PC-3 (cell line): ENCODE data around the gene LIN7A. TPM values are rescaled to one million over a fixed set of nuclear protein-coding genes. Genes with fewer than 3 reads are reported as not detected.

Experiments
- ATAC-seq: fragments of 200-7000 bp; cut with Tn5 transposase; 2 replicates; pipeline ENCODE4 v1.9.1; 2020; ENCODE audit warnings: mild to moderate bottlenecking, moderate library complexity
- BruUV-seq: library from RNA; stranded (reverse); fragments of 400-500 nt; replicated peaks from 2 replicates; lab custom pipeline; 2021; lab: Mats Ljungman, UMichigan
- CTCF ChIA-PET: fragments of 300-600 bp; sonication (Branson Sonifier 250); formaldehyde crosslinking; loops from one replicate; lab custom pipeline; 2022; ENCODE audit warnings: antibody characterized with exemption; lab: Charles Lee
- POLR2A ChIA-PET: fragments of 300-600 bp; sonication (Branson Sonifier 250); formaldehyde crosslinking; loops from one replicate; lab custom pipeline; 2022; ENCODE audit warnings: antibody characterized with exemption; ENCODE audit not compliant: unreplicated experiment; lab: Charles Lee
- DNase-seq: peaks from one replicate; pipeline ENCODE4 v3.0.0-alpha.2; 2015
- H2AFZ ChIP-seq: fragments of 300-600 bp; sonication (generic); 2 replicates; pipeline ENCODE4 v1.6.0; 2016; ENCODE audit warnings: antibody characterized with exemption, low read length
- H3F3A ChIP-seq: fragments of 300-600 bp; sonication (generic); one replicate; pipeline ENCODE4 v1.6.0; 2017; ENCODE audit warnings: antibody characterized with exemption, low read length, control low read depth, mild to moderate bottlenecking; ENCODE audit not compliant: unreplicated experiment
- H3K27ac ChIP-seq: fragments of 300-600 bp; sonication (generic); 2 replicates; pipeline ENCODE4 v1.5.1; 2016; ENCODE audit warnings: mild to moderate bottlenecking, low read length
- H3K27me3 ChIP-seq: fragments of 300-600 bp; sonication (generic); 2 replicates; pipeline ENCODE4 v1.6.1; 2016; ENCODE audit warnings: low read length, mixed read lengths
- H3K36me3 ChIP-seq: fragments of 300-600 bp; sonication (generic); 2 replicates; pipeline ENCODE4 v1.6.1; 2016; ENCODE audit warnings: low read depth, mixed run types, low read length, mixed read lengths
- H3K4me1 ChIP-seq: fragments of 300-600 bp; sonication (generic); 2 replicates; pipeline ENCODE4 v1.5.1; 2016; ENCODE audit warnings: low read length; ENCODE audit not compliant: insufficient read depth
- H3K4me2 ChIP-seq: fragments of 300-600 bp; sonication (generic); 2 replicates; pipeline ENCODE4 v1.6.0; 2016; ENCODE audit warnings: low read length
- H3K4me3 ChIP-seq: fragments of 300-600 bp; sonication (generic); 2 replicates; pipeline ENCODE4 v1.5.1; 2016; ENCODE audit warnings: mild to moderate bottlenecking, low read length, mixed read lengths
- H3K79me2 ChIP-seq: fragments of 300-600 bp; sonication (generic); 2 replicates; pipeline ENCODE4 v1.6.1; 2017; ENCODE audit warnings: low read length, mixed read lengths
- H3K9ac ChIP-seq: fragments of 300-600 bp; sonication (generic); 2 replicates; pipeline ENCODE4 v1.6.0; 2016; ENCODE audit warnings: mild to moderate bottlenecking, low read length
- H3K9me2 ChIP-seq: fragments of 300-600 bp; sonication (generic); replicated peaks from 2 replicates; pipeline ENCODE4 v1.6.1; 2016; ENCODE audit warnings: mixed run types, low read length, mixed read lengths
- H3K9me3 ChIP-seq: fragments of 300-600 bp; sonication (generic); 2 replicates; pipeline ENCODE4 v1.6.1; 2016; ENCODE audit warnings: low read length, mixed read lengths
- H4K20me1 ChIP-seq: fragments of 300-600 bp; sonication (generic); 2 replicates; pipeline ENCODE4 v1.6.1; 2016; ENCODE audit warnings: low read length, mixed read lengths
- EZH2 ChIP-seq: fragments of 300-600 bp; sonication (generic); IDR thresholded peaks from one replicate; pipeline ENCODE4 v1.6.1; 2017; ENCODE audit warnings: antibody characterized with exemption, mild to moderate bottlenecking, low read length; ENCODE audit not compliant: unreplicated experiment
- EZH2phosphoT487 ChIP-seq: fragments of 300-600 bp; sonication (generic); IDR thresholded peaks from 2 replicates; pipeline ENCODE4 v1.6.1; 2018; ENCODE audit warnings: mild to moderate bottlenecking, antibody characterized with exemption, low read length, borderline replicate concordance
- intact Hi-C: fragments of 100-400 bp; cut with micrococcal nuclease; formaldehyde crosslinking; loops from 2 replicates; pipeline ENCODE4 v1.9.0; 2023
- total RNA-seq: library from RNA; depleted of rRNA; stranded (reverse); fragments of >200 nt; gene quantifications from 2 replicates; pipeline ENCODE4 v1.2.3, GENCODE V29; 2014
- TF ChIP-seq, protein P1 (sequence below): fragments of 300-600 bp; sonication (generic); conservative IDR thresholded peaks from 2 replicates; pipeline ENCODE4 v1.5.1; 2017; ENCODE audit warnings: antibody characterized with exemption, low read depth, mild to moderate bottlenecking, low read length

The LIN7A gene
- total RNA-seq, 1 experiment from 2014 or later = not detected

DNA sequence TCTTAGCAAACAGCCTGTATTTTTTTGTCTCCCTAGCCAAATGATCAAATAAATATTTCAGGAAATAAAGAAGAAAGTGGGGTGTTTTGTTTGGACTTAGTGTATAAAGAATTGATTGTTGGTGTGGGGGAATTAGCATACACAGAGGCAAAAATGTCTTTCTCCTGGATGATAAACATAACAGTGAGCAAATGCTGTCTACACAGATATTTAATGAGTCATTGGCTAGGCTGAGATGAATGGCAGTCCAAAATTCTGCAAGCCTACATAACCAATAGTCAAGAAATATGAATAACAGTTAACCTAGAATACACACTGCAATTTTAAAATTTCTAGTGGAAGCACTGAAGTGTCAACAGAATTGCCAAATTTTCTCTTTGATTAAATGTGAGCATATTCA, 185.3 kb downstream of the LIN7A start:
- no peak for ATAC-seq
- CTCF ChIA-PET = no interaction called here
- Histone ChIP-seq H3K36me3 (no peaks in the 10 kb centered on the region), H3K4me1 (no peaks in the 10 kb centered on the region), H2AFZ (no peak overlapping the region), H3K9me3 (no peaks in the 10 kb centered on the region), H3K27me3 (peaks cover 23% of the 10 kb centered on the region; the same call in 1 of the 2 replicates), H3K27ac (no peak overlapping the region), H3K4me2 (no peak overlapping the region), H4K20me1 (no peaks in the 10 kb centered on the region), H3F3A (no peaks in the 10 kb centered on the region), H3K9ac (no peak overlapping the region), H3K79me2 (no peaks in the 10 kb centered on the region), H3K4me3 (no peak overlapping the region), H3K9me2 (no peaks in the 10 kb centered on the region)
- DNase-seq = no peak
- intact Hi-C loops = no loop called here
- BruUV-seq = no TSS peak
- POLR2A ChIA-PET = no interaction called here
- TF ChIP-seq, protein P1, sequence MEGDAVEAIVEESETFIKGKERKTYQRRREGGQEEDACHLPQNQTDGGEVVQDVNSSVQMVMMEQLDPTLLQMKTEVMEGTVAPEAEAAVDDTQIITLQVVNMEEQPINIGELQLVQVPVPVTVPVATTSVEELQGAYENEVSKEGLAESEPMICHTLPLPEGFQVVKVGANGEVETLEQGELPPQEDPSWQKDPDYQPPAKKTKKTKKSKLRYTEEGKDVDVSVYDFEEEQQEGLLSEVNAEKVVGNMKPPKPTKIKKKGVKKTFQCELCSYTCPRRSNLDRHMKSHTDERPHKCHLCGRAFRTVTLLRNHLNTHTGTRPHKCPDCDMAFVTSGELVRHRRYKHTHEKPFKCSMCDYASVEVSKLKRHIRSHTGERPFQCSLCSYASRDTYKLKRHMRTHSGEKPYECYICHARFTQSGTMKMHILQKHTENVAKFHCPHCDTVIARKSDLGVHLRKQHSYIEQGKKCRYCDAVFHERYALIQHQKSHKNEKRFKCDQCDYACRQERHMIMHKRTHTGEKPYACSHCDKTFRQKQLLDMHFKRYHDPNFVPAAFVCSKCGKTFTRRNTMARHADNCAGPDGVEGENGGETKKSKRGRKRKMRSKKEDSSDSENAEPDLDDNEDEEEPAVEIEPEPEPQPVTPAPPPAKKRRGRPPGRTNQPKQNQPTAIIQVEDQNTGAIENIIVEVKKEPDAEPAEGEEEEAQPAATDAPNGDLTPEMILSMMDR = no peak
- no peak for TF ChIP-seq EZH2phosphoT487
- TF ChIP-seq EZH2 = no peak

DNA sequence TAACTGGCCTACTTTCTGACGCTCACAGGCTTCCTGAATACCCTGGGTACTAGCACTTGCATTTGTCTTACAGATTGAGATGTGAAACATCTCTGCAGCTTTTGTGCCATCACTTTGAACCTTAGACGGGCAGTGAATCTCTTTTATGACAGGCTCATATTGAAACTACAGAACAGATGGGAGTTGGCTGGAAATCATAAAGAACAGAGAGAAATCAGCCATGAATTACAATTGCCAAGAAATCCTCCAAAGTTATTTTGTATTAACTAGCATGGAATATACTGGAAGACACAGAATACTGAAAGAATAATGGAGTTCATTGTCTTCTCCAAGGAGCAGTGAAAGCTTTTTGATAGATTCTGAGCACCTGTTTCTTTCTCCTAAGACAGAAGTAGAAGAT, 188.3 kb downstream of the LIN7A start:
- Histone ChIP-seq H3K4me1 (no peaks in the 10 kb centered on the region), H3K27me3 (peaks cover 25% of the 10 kb centered on the region), H4K20me1 (no peaks in the 10 kb centered on the region), H3K9me3 (no peaks in the 10 kb centered on the region), H2AFZ (no peak overlapping the region), H3K9ac (no peak overlapping the region), H3K4me3 (no peak overlapping the region), H3K79me2 (no peaks in the 10 kb centered on the region), H3K9me2 (no peaks in the 10 kb centered on the region), H3K4me2 (no peak overlapping the region), H3K27ac (no peak overlapping the region), H3F3A (no peaks in the 10 kb centered on the region), H3K36me3 (no peaks in the 10 kb centered on the region)
- no TSS peak for BruUV-seq
- intact Hi-C loops = no loop called here
- TF ChIP-seq, protein P1 = no peak
- no peak for TF ChIP-seq EZH2phosphoT487
- TF ChIP-seq EZH2 = no peak
- ChIA-PET CTCF (no interaction called here), POLR2A (no interaction called here)
- ATAC-seq = no peak
- DNase-seq = no peak

- no peak overlapping the region for H3K4me3 ChIP-seq
- no peak for TF ChIP-seq EZH2phosphoT487
- TF ChIP-seq EZH2 = no peak
- TF ChIP-seq, protein P1 = no peak
- no peaks in the 10 kb centered on the region for H3K79me2 ChIP-seq
- no peak overlapping the region for H3K27ac ChIP-seq
- no peak overlapping the region for H2AFZ ChIP-seq
- no peaks in the 10 kb centered on the region for H3K4me1 ChIP-seq
- H3K9me3 ChIP-seq = no peaks in the 10 kb centered on the region
- ChIA-PET CTCF (no interaction called here), POLR2A (no interaction called here)
- no peaks in the 10 kb centered on the region for H4K20me1 ChIP-seq
- no TSS peak for BruUV-seq
- DNase-seq (no peak), ATAC-seq (no peak)
- H3K4me2 ChIP-seq = no peak overlapping the region
- H3K9me2 ChIP-seq = no peaks in the 10 kb centered on the region
- H3F3A ChIP-seq = no peaks in the 10 kb centered on the region
- peaks cover 37% of the 10 kb centered on the region for H3K27me3 ChIP-seq
- intact Hi-C loops = no loop called here
- H3K36me3 ChIP-seq = no peaks in the 10 kb centered on the region
- no peak overlapping the region for H3K9ac ChIP-seq
These were observed 189.9 kb downstream of the LIN7A start for GRCh38 chr12:80747800-80748199.
